ENCODE measurements around the gene ANAPC15. TPM values are rescaled to one million over a fixed set of nuclear protein-coding genes. Genes with fewer than 3 reads are reported as not detected.
A peak's percentile ranks its signal among the peaks of the same experiment; 100 is the strongest.

The ANAPC15 gene
- total RNA-seq, 1 experiment from 2014 or later, result 42.7 TPM

DNA sequence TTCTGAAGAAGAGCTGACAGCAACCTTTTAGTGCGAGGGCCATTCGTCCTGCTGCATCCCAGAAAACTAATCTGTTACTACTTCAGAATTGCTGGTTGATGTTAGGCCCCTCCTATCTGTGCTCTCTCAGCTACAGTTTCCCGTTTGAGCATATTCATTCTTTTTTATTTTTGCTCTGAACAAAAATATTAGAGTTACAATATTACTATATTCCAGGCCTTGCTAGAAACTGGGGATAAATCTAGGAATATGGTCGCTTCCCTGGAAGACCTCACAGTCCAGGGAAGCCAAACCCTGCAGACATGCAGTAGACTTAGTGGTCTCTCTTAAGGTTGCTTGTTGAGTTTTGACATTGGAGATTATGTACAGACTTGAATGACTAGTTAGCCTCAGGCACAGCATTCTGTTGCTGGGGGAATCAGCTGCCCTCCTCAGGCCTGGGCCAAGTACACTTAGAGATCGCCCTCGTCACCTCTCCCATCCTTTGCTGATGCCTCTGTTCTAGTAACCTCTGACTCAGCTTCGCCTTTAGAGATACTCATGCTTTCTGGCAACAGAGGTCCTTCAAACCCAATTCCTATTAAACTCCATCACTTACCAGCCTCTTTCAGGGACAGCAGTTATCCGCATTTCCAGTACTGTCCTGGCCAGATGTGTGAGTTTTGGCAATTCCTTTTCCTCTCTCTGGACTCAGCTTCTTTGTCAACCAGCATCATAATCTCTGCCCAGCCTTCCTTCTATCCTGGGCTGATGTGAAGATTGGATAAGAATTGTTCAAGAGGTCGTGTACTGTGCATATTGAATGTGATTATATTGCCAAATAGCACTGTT lies 698 bp upstream of the ANAPC15 start:
- H3K4me3 ChIP-seq, result peak overlapping the region; percentile 75
- H3K27ac ChIP-seq, result peak overlapping the region; percentile 99
- peak in 1 of 2 experiments; percentile 19 for DNase-seq
- H3K4me1 ChIP-seq, result peaks cover 5% of the 10 kb centered on the region
- no peaks in the 10 kb centered on the region for H3K36me3 ChIP-seq
- no peaks in the 10 kb centered on the region for H3K9me3 ChIP-seq (replicated peaks)
- H3K27me3 ChIP-seq, result no peaks in the 10 kb centered on the region

DNA sequence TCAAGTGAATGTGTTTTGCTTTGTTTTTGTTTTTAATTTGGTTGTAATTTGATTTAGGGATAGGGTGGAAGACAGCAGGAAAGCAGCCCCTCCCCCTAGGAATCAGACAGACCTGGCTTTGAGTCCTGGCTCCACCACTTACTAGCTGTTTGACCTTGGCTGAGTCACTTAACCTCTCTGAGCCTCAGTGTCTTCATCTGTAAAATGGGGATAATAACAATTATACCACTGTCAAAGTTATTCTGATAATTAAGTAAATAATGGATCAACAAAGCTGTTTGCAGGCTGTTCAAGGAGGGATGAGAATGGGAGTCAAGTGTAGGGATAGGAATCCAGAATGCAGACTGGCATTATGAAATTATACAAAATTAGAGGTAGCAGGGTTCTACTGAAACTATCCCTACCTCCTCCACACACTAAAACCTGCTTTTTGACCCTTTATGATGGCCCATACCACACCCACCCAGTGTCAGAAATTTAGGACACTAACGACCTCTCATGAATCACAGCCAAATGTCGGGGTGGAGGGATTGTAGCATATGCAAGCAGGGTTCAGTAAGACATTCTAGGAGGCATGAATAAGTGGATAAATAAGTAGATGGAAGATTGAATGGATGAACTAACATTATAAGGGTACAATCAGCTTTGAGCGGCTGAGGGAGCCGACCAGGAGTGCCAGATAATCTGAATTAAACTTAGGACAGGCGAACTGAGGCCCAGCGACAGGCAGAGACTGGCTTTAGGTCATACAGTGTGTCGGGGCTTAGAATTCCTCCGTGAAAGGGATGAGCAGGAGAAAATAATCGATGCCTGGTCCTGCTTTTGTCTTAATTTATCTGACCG lies 974 bp downstream of the ANAPC15 start:
- H3K4me1 ChIP-seq, result peaks cover 5% of the 10 kb centered on the region
- peak overlapping the region; percentile 75 for H3K4me3 ChIP-seq
- no peaks in the 10 kb centered on the region for H3K36me3 ChIP-seq
- H3K9me3 ChIP-seq (replicated peaks), result no peaks in the 10 kb centered on the region
- no peaks in the 10 kb centered on the region for H3K27me3 ChIP-seq
- peak overlapping the region; percentile 99 for H3K27ac ChIP-seq
- no peak for DNase-seq

DNA sequence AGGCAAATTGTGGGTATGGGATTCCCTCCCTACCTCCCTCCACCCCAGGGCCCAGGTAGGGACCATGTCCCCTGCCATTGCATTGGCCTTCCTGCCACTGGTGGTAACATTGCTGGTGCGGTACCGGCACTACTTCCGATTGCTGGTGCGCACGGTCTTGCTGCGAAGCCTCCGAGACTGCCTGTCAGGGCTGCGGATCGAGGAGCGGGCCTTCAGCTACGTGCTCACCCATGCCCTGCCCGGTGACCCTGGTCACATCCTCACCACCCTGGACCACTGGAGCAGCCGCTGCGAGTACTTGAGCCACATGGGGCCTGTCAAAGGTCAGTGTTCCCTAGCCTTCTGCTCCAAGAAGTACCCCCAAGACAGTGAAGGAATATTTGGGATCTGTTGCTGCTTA lies 6.6 kb downstream of the ANAPC15 start, which contains the start of gene TOMT:
TSS of gene TOMT (plus strand) at position 37 of the 400 bp plus-strand sequence. CDS start at position 65, 28 bp downstream.
- H3K9me3 ChIP-seq (replicated peaks), result no peaks in the 10 kb centered on the region
- H3K27me3 ChIP-seq, result no peaks in the 10 kb centered on the region
- no peak within 1 kb of the TSS for H3K27ac ChIP-seq
- H3K36me3 ChIP-seq, result no peaks in the 10 kb centered on the region
- no peak for DNase-seq
- H3K4me1 ChIP-seq, result peaks cover 7% of the 10 kb centered on the region; the same call in 1 of the 2 replicates
- no peak within 1 kb of the TSS for H3K4me3 ChIP-seq

DNA sequence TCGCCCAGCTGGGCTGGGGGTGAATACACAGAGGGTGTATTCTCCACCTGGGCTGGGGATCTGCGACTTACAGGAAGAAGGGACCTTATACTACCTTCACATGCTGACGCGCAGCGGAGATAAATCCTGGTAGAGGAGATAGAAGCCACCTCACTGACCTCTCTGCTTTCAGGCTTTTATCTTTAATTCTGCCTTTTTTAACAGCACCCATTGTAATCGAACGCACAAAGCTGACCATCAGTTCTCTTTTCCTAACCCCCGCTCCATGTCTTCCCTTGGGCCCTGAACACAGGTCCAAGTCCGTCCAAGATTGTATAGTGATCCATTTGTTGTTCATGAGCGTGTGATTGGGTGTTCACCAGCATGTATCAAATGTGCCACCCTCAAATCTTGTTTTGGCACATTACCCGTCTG lies 8.7 kb downstream of the ANAPC15 start:
- no peak for DNase-seq
- no peaks in the 10 kb centered on the region for H3K36me3 ChIP-seq
- no peaks in the 10 kb centered on the region for H3K9me3 ChIP-seq (replicated peaks)
- no peaks in the 10 kb centered on the region for H3K27me3 ChIP-seq
- H3K4me1 ChIP-seq, result peaks cover 7% of the 10 kb centered on the region; the same call in 1 of the 2 replicates
- H3K4me3 ChIP-seq, result peak overlapping the region; percentile 96
- peak overlapping the region; percentile 65 for H3K27ac ChIP-seq

DNA sequence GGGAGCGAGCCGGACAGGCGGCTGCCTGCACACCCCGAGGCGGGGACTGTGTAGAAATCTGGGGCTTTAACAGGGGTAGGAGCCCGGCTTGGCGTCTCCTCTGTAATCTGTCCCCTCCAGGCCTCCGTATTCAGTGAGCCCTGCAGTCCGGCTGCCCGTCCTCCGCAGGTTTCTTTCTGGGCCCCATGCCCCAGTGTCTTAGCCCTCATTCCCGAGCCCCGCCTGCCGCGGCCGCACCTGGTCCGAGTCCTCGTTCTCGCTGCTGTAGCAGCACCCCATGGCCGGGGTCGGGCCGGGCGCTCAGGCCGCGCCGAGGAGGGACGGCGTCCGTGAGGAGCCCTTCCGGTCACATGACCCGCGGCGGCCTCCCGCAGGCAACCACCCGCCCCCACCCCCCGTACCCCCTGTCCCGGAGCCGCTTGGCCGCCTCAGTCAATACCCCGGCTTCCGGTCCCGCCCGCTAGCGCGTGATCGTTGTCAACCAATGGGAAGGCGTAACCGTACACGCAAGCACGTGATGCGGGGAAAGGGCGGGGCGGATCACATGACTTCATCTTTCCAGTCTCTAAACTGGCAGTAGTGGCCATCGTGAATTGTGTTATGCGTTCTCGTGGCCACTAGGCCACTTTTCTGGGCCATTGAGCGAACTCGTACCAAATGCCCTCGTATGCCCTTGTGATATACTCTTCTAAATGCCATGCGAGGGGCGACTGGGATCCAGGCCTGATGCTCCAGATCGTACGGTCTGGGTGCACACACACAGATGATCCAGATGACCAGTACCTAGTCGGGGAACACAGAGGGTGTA lies 9.3 kb downstream of the ANAPC15 start, which contains the start of gene LAMTOR1:
TSS of gene LAMTOR1 (minus strand) at position 352 of the 808 bp plus-strand sequence. CDS start at position 279, 73 bp downstream.
- peak within 1 kb of the TSS; percentile 90 for H3K27ac ChIP-seq
- H3K4me1 ChIP-seq, result peaks cover 7% of the 10 kb centered on the region; the same call in 1 of the 2 replicates
- H3K27me3 ChIP-seq, result no peaks in the 10 kb centered on the region
- H3K9me3 ChIP-seq (replicated peaks), result no peaks in the 10 kb centered on the region
- no peaks in the 10 kb centered on the region for H3K36me3 ChIP-seq
- DNase-seq, result peak; percentile 99
- peak within 1 kb of the TSS; percentile 96 for H3K4me3 ChIP-seq

DNA sequence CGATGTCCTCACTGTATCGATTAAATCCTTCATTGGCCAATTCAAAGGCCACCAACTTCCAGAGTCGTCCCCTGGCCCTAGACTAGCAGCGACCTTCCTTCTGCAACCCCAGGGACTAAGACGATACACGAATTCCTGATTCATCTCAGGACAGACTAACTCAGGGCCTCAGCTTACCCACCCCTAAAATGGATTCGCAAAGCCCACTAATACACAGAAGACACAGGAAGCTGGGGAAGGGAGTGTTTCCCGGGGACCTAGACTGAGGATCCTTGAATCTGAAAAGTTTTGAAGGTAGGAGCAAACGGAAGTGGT lies 9.9 kb downstream of the ANAPC15 start:
- Histone ChIP-seq H3K4me3 (peak overlapping the region; percentile 96), H3K4me1 (peaks cover 7% of the 10 kb centered on the region; the same call in 1 of the 2 replicates), H3K9me3 (replicated peaks) (no peaks in the 10 kb centered on the region), H3K36me3 (0 out of 2 replicates have a peak, but pooled peaks cover 3% of the 10 kb centered on the region), H3K27me3 (no peaks in the 10 kb centered on the region), H3K27ac (peak overlapping the region; percentile 90)
- DNase-seq, result no peak

DNA sequence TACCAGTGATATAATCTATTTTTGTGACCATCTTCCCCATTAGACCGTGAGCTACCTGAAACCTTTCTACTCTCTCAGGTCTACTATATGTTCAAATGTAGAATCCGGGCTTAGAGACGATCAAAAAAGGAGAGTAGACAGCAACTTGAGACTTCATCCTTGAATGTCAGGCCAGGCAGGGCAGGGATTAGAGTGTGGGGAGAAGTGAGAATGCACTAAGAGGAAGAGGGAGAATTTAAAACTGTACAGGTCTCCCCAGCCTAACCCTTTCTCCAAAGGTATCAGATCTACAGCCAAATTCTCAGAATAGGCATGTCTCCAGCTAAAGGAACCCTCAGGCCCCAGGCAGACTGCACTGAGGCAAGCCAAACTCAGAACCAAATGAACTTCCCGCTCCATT lies 10.3 kb downstream of the ANAPC15 start:
- Histone ChIP-seq H3K4me3 (peak overlapping the region; percentile 96), H3K4me1 (peaks cover 7% of the 10 kb centered on the region; the same call in 1 of the 2 replicates), H3K27ac (peak overlapping the region; percentile 90), H3K9me3 (replicated peaks) (no peaks in the 10 kb centered on the region), H3K36me3 (peaks cover 4% of the 10 kb centered on the region; the same call in 1 of the 2 replicates), H3K27me3 (no peaks in the 10 kb centered on the region)
- no peak for DNase-seq

DNA sequence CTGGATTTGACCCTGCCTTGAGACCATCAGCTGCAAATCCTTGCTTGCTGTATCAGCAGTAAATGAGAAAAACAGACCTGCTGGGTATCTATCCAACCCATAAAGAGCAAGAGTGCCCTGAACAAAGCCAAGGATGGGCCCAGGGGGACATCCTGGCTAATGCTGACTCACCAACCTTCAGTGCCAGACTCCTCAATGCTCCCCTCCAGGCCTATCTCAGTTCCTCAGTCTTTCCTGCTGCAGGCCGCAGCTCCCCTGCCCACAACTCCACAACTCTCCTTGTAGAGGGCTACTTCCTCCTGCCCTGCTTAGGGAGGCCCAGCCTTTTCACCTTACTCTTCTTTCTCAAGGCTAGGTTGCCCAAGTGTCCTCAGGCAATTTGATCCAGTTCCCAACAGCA lies 12.0 kb downstream of the ANAPC15 start:
- Histone ChIP-seq H3K4me3 (no peak overlapping the region), H3K4me1 (peaks cover 7% of the 10 kb centered on the region; the same call in 1 of the 2 replicates), H3K9me3 (replicated peaks) (no peaks in the 10 kb centered on the region), H3K36me3 (peaks cover 4% of the 10 kb centered on the region; the same call in 1 of the 2 replicates), H3K27ac (no peak overlapping the region), H3K27me3 (no peaks in the 10 kb centered on the region)
- DNase-seq, result no peak

DNA sequence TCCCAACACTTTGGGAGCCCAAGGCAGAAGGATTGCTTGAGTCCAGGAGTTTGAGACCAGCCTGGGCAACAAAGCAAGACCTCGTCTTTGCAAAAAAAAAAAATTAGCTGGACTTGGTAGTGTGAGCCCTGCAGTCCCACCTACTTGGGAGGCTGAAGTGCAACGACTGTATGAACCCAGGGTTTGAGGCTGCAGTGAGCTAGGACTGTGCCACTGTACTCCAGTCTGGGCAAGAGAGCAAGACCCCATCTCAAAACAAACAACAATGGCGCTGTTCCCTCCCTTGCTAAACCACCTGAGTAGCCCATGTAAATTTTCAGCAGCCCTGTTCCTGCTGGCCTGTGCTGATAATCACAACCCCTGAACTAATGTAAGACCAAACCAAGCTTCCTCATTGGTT lies 12.5 kb downstream of the ANAPC15 start:
- Histone ChIP-seq H3K27ac (no peak overlapping the region), H3K36me3 (peaks cover 4% of the 10 kb centered on the region; the same call in 1 of the 2 replicates), H3K27me3 (no peaks in the 10 kb centered on the region), H3K4me1 (peaks cover 7% of the 10 kb centered on the region; the same call in 1 of the 2 replicates), H3K9me3 (replicated peaks) (no peaks in the 10 kb centered on the region), H3K4me3 (no peak overlapping the region)
- DNase-seq, result no peak

DNA sequence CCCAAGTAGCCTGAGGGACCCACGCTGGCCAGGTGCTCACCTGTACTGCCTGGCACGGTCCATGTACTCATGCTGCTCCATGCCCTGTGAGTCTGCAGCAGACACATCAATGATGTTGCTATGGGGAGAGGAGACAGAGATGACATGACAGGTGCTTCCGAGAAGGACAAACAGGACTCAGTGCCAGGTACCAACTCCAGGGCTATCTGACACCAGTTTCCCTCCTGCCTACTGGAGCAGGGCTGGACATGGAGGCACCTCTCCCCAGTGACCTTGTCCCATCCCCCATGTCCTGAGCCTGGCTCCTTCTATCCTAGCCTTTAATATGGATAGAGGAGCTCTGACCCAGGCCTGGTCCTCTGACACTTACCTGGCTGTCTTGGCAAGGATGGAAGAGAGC lies 13.8 kb downstream of the ANAPC15 start:
- DNase-seq, result no peak
- Histone ChIP-seq H3K27me3 (no peaks in the 10 kb centered on the region), H3K27ac (no peak overlapping the region), H3K4me1 (peaks cover 3% of the 10 kb centered on the region; the same call in 1 of the 2 replicates), H3K9me3 (replicated peaks) (no peaks in the 10 kb centered on the region), H3K4me3 (no peak overlapping the region), H3K36me3 (peaks cover 4% of the 10 kb centered on the region; the same call in 1 of the 2 replicates)

DNA sequence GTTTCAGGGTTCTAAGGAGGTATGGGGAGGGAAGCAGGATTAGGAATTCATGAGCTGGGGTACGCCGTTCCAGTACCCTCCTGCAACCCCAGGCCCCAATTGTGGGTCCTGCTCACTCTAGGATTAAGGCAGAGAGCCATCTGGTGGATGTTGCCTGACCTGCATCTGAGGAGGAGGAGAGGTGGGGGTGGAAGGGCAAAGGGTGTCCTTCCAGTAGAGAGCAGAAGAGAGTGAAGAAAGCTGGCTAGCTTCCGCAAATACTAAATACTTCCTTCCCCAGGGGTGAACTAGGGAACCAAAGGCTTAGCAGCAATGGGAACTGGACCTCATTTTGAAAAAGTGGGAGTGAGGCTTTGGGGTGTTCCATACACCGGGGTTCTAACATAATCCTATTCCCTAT lies 21.2 kb downstream of the ANAPC15 start:
- Histone ChIP-seq H3K27me3 (no peaks in the 10 kb centered on the region), H3K36me3 (no peaks in the 10 kb centered on the region), H3K27ac (no peak overlapping the region), H3K4me3 (no peak overlapping the region), H3K9me3 (replicated peaks) (no peaks in the 10 kb centered on the region), H3K4me1 (peaks cover 3% of the 10 kb centered on the region; the same call in 1 of the 2 replicates)
- DNase-seq, result peak; percentile 40 to 66

DNA sequence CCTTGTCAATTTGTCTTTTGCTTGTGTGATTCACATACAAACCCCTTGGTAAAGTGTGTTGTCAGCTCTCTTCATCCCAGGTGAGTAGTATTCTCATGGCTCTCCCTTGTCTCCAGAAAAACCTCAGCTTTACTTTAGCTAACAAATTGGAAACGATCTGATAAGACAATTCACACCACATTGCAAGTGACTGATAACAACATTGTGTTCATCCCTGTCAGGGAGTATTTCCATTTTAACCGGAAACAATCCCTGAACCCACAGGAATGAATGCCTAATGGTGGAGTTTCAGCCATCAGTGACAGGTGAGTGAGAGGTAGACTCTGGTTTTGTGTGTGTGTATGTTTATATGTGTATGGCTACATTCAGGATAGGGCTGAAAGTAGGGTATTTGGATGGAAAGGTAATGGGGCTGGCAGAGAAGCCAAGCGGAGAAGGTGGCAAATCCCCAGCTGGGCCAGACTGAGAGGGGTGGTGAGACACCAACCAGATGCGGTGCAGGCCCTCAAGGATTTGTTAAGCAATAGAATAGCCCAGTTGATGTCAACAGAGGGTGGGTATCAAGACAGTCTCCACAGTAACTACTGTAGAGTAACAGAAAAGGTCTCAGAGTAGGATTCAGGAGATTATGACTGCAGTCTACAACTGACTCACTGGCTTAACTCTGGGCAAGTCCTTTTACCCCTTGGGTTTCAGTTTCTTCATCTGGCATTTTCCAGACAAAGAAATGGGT lies 24.3 kb downstream of the ANAPC15 start:
- Histone ChIP-seq H3K4me3 (no peak overlapping the region), H3K9me3 (replicated peaks) (no peaks in the 10 kb centered on the region), H3K36me3 (no peaks in the 10 kb centered on the region), H3K27ac (no peak overlapping the region), H3K4me1 (peaks cover 6% of the 10 kb centered on the region; the same call in 1 of the 2 replicates), H3K27me3 (no peaks in the 10 kb centered on the region)
- DNase-seq, result no peak

DNA sequence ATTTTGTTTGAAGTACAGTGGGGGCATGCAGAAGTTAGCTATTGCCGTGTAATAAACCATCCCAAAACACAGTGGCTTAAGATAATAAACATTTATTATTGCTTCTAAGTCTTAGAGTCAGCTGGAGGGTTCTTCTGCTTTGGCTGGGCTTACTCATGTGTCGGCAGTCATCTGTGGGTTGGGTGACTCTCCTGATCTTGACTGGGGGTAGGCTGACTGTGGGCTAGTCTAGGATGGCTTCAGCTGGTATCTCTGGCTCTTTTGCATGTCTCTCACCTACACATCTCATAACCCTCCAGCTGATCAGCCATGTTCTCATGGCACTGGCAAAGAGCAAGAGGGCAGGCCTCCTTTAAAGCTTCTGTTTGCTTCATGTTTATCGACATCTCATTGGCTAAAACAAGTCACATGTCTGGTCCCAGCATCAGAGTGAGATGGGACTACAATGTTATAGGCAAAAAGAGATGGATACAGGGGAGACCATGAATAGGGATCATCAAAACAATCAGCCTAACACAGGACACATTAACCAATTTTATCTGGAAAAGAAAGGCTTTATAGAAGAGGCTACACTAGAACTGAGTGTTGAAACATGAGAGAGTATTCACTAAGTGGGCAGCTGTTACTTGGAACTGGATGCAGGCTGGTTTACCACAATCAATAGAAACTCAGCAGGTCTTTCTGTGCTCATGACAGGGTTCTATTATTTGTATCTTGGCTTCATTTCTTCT lies 26.7 kb downstream of the ANAPC15 start:
- Histone ChIP-seq H3K9me3 (replicated peaks) (no peaks in the 10 kb centered on the region), H3K27me3 (no peaks in the 10 kb centered on the region), H3K4me1 (peaks cover 6% of the 10 kb centered on the region; the same call in 1 of the 2 replicates), H3K4me3 (no peak overlapping the region), H3K27ac (no peak overlapping the region), H3K36me3 (no peaks in the 10 kb centered on the region)
- peak in 1 of 2 experiments; percentile 56 for DNase-seq

All from SJCRH30 (cell line).